K562 (cell line): ENCODE measurements around the gene MDK. TPM values are rescaled to one million over a fixed set of nuclear protein-coding genes. Genes with fewer than 3 reads are reported as not detected.

ENCODE experiments used
- CBX8 ChIP-seq: fragments of 200-600 bp; sonication (generic); IDR thresholded peaks from 2 replicates; pipeline ENCODE4 v1.6.1; 2012; ENCODE audit warnings: borderline replicate concordance, mixed run types, low read depth, mild to moderate bottlenecking, moderate library complexity, mixed read lengths, low read length, control low read depth, inconsistent platforms; ENCODE audit not compliant: poor library complexity, severe bottlenecking; ENCODE audit errors: extremely low read depth
- IFI16 ChIP-seq: fragments of 250-450 bp; sonication (Bioruptor Pico); IDR thresholded peaks from 2 replicates; pipeline ENCODE4 v2.1.2; 2022; ENCODE audit warnings: mild to moderate bottlenecking, inconsistent platforms
- KHSRP ChIP-seq: fragments of 450-650 bp; IDR thresholded peaks from 2 replicates; pipeline ENCODE4 v1.6.1; 2017
- KLF1 ChIP-seq: fragments of 450-650 bp; IDR thresholded peaks from 2 replicates; pipeline ENCODE4 v1.6.1; 2016; ENCODE audit warnings: missing genetic modification characterization, missing compliant biosample characterization
- MED1 ChIP-seq: sonication (generic); formaldehyde crosslinking; IDR thresholded peaks from 2 replicates; pipeline ENCODE4 v1.8.1; 2023; ENCODE audit warnings: missing genetic modification reagents, borderline replicate concordance
- NFE2 ChIP-seq: IDR thresholded peaks from 2 replicates; pipeline ENCODE4 v1.6.1; 2014; ENCODE audit warnings: antibody characterized with exemption, low read depth
- NFXL1 ChIP-seq: fragments of 450-650 bp; formaldehyde crosslinking; IDR thresholded peaks from 2 replicates; pipeline ENCODE4 v1.4.0; 2021; ENCODE audit warnings: mild to moderate bottlenecking
- NR2C2 ChIP-seq, 2 experiments: fragments of 200-800 bp in 1 of 2; sonication (Bioruptor generic) in 1 of 2; sonication (generic) in 1 of 2; formaldehyde crosslinking in 1 of 2; IDR thresholded peaks; 2 replicates each; pipeline versions ENCODE4 v1.6.1 to v1.8.0; 2016 to 2022; ENCODE audit warnings: mild to moderate bottlenecking in 1 of 2, missing compliant biosample characterization in 1 of 2, missing genetic modification characterization in 1 of 2, missing genetic modification reagents in 1 of 2
- NUFIP1 ChIP-seq: fragments of 450-650 bp; IDR thresholded peaks from 2 replicates; pipeline ENCODE4 v1.6.1; 2018; ENCODE audit not compliant: partially characterized antibody
- SIX5 ChIP-seq, 2 experiments: IDR thresholded peaks; 2 replicates each; pipeline ENCODE4 v1.6.1; 2011; ENCODE audit warnings: low read length in 2 of 2, borderline replicate concordance in 1 of 2, low read depth in 1 of 2, mild to moderate bottlenecking in 1 of 2, moderate library complexity in 1 of 2; ENCODE audit not compliant: insufficient read depth in 1 of 2
- TBP ChIP-seq: optimal IDR thresholded peaks from 2 replicates; pipeline ENCODE3; 2011; ENCODE audit warnings: low read depth, low read length, improper control_type of control experiment
- ZBTB1 ChIP-seq: sonication (generic); formaldehyde crosslinking; IDR thresholded peaks from 2 replicates; pipeline ENCODE4 v1.8.1; 2023; ENCODE audit warnings: missing genetic modification reagents, low read depth, mild to moderate bottlenecking, borderline replicate concordance
- polyA plus RNA-seq, 8 experiments: library from polyadenylated mRNA; depleted of rRNA in 4 of 8; stranded (reverse) in 5 of 8; unstranded in 3 of 8; fragments of >200 nt; fragmentation: Nextera tagmentation in 2 of 8; fragmentation: Illumina TruSeq in 1 of 8; extraction: Ambion mirVana in 2 of 8; extraction: Trizol in 1 of 8; gene quantifications; 2 replicates each; pipeline versions ENCODE4 v1.2.1 to v1.2.3, GENCODE V29; 2011 to 2014; ENCODE audit warnings: inconsistent platforms in 1 of 8, missing spikeins in 1 of 8
- total RNA-seq, 7 experiments: library from RNA; depleted of rRNA in 6 of 7; stranded (reverse); fragments of >200 nt in 6 of 7; fragmentation: Illumina TruSeq in 2 of 7; extraction: Trizol in 2 of 7; gene quantifications; 2 replicates each; pipeline versions ENCODE4 v1.2.1 to v1.2.3, GENCODE V29; 2011 to 2021; ENCODE audit warnings: low replicate concordance in 1 of 7
- TF ChIP-seq, protein P1 (sequence below): sonication (generic); formaldehyde crosslinking; IDR thresholded peaks from 2 replicates; pipeline ENCODE4 v1.8.1; 2023; ENCODE audit warnings: mild to moderate bottlenecking, missing genetic modification reagents
- TF ChIP-seq, protein P2 (sequence below): fragments of 450-650 bp; IDR thresholded peaks from 2 replicates; pipeline ENCODE4 v1.6.1; 2016
- TF ChIP-seq, protein P3 (sequence below), 2 experiments: fragments of 450-650 bp in 1 of 2; IDR thresholded peaks; 2 replicates each; pipeline ENCODE4 v1.6.1; 2011 to 2017; ENCODE audit warnings: low read depth in 2 of 2, antibody characterized with exemption in 1 of 2, borderline replicate concordance in 1 of 2, low read length in 1 of 2, mild to moderate bottlenecking in 1 of 2, mixed read lengths in 1 of 2; ENCODE audit not compliant: control insufficient read depth in 1 of 2
- TF ChIP-seq, protein P4 (sequence below): sonication (generic); formaldehyde crosslinking; IDR thresholded peaks from 2 replicates; pipeline ENCODE4 v1.8.0; 2022; ENCODE audit warnings: mild to moderate bottlenecking, missing genetic modification reagents
- TF ChIP-seq, protein P5 (sequence below): IDR thresholded peaks from 3 replicates; pipeline ENCODE4 v1.6.1; 2011; ENCODE audit warnings: borderline replicate concordance, mild to moderate bottlenecking; ENCODE audit not compliant: insufficient read length, insufficient read depth
- TF ChIP-seq, protein P6 (sequence below): sonication (generic); formaldehyde crosslinking; IDR thresholded peaks from 2 replicates; pipeline ENCODE4 v1.8.1; 2022; ENCODE audit warnings: missing genetic modification reagents

The MDK gene
- total and polyA plus RNA-seq, 9 of the 15 experiments (the other 6 are each of a cell fraction or from before 2014, with no cell fraction given), result 20.7 to 700 (median 350) TPM

DNA sequence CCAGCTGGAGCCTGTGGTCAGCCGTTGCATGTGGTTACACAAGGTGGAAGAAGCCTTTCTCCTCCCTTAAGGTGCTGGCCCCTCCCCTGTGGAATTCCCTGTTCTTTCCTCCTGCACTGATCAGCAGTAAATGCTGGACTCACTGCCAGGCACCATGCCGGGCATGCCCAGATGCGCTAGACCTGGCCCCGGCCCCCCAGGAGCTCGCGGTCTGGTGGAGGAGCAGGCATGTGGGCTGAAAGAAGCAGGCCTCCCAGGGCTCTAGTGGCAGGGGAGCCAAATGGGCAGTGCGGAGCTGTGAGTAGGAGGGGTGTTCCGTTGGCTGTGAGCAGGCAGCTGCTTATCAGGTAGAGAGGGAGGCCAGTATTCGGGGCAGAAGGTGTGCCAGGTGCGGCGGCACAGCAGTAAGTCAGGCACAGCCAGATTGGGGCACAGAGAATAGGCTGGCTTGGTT, 24.0 kb upstream of the MDK start (continued):
- TF ChIP-seq, protein P1, sequence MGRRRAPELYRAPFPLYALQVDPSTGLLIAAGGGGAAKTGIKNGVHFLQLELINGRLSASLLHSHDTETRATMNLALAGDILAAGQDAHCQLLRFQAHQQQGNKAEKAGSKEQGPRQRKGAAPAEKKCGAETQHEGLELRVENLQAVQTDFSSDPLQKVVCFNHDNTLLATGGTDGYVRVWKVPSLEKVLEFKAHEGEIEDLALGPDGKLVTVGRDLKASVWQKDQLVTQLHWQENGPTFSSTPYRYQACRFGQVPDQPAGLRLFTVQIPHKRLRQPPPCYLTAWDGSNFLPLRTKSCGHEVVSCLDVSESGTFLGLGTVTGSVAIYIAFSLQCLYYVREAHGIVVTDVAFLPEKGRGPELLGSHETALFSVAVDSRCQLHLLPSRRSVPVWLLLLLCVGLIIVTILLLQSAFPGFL (CRISPR knock-in tag), result no peak
- TF ChIP-seq, protein P2, sequence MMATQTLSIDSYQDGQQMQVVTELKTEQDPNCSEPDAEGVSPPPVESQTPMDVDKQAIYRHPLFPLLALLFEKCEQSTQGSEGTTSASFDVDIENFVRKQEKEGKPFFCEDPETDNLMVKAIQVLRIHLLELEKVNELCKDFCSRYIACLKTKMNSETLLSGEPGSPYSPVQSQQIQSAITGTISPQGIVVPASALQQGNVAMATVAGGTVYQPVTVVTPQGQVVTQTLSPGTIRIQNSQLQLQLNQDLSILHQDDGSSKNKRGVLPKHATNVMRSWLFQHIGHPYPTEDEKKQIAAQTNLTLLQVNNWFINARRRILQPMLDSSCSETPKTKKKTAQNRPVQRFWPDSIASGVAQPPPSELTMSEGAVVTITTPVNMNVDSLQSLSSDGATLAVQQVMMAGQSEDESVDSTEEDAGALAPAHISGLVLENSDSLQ, result no peak
- no peak for TF ChIP-seq IFI16
- TF ChIP-seq MED1 (CRISPR knock-in tag), result no peak
- no peak for TF ChIP-seq NUFIP1
- no peak for TF ChIP-seq NR2C2 (CRISPR knock-in tag; IDR thresholded peaks at IDR 0.05)
- no peak for TF ChIP-seq NR2C2 (tag; IDR thresholded peaks at IDR 0.05)
- no peak for TF ChIP-seq ZBTB1 (CRISPR knock-in tag)
- no peak for TF ChIP-seq KLF1 (tag)
- TF ChIP-seq NFXL1 (CRISPR knock-in tag), result no peak
- TF ChIP-seq TBP, result no peak
- TF ChIP-seq, protein P3, sequence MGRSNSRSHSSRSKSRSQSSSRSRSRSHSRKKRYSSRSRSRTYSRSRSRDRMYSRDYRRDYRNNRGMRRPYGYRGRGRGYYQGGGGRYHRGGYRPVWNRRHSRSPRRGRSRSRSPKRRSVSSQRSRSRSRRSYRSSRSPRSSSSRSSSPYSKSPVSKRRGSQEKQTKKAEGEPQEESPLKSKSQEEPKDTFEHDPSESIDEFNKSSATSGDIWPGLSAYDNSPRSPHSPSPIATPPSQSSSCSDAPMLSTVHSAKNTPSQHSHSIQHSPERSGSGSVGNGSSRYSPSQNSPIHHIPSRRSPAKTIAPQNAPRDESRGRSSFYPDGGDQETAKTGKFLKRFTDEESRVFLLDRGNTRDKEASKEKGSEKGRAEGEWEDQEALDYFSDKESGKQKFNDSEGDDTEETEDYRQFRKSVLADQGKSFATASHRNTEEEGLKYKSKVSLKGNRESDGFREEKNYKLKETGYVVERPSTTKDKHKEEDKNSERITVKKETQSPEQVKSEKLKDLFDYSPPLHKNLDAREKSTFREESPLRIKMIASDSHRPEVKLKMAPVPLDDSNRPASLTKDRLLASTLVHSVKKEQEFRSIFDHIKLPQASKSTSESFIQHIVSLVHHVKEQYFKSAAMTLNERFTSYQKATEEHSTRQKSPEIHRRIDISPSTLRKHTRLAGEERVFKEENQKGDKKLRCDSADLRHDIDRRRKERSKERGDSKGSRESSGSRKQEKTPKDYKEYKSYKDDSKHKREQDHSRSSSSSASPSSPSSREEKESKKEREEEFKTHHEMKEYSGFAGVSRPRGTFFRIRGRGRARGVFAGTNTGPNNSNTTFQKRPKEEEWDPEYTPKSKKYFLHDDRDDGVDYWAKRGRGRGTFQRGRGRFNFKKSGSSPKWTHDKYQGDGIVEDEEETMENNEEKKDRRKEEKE (IDR thresholded peaks at IDR 0.05; ENCODE audit: borderline replicate concordance in 1 of 2, control insufficient read depth in 1 of 2, low read depth in 2 of 2, low read length in 1 of 2), result no peak
- TF ChIP-seq NFE2, result no peak
- TF ChIP-seq, protein P4, sequence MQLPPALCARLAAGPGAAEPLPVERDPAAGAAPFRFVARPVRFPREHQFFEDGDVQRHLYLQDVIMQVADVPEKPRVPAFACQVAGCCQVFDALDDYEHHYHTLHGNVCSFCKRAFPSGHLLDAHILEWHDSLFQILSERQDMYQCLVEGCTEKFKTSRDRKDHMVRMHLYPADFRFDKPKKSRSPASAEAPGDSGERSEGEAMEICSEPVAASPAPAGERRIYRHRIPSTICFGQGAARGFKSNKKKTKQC (CRISPR knock-in tag), result no peak
- TF ChIP-seq SIX5 (IDR thresholded peaks at IDR 0.05; ENCODE audit: borderline replicate concordance in 1 of 2, insufficient read depth in 1 of 2, low read depth in 1 of 2, low read length in 2 of 2), result no peak
- TF ChIP-seq, protein P5, sequence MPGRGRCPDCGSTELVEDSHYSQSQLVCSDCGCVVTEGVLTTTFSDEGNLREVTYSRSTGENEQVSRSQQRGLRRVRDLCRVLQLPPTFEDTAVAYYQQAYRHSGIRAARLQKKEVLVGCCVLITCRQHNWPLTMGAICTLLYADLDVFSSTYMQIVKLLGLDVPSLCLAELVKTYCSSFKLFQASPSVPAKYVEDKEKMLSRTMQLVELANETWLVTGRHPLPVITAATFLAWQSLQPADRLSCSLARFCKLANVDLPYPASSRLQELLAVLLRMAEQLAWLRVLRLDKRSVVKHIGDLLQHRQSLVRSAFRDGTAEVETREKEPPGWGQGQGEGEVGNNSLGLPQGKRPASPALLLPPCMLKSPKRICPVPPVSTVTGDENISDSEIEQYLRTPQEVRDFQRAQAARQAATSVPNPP, result no peak
- TF ChIP-seq, protein P6, sequence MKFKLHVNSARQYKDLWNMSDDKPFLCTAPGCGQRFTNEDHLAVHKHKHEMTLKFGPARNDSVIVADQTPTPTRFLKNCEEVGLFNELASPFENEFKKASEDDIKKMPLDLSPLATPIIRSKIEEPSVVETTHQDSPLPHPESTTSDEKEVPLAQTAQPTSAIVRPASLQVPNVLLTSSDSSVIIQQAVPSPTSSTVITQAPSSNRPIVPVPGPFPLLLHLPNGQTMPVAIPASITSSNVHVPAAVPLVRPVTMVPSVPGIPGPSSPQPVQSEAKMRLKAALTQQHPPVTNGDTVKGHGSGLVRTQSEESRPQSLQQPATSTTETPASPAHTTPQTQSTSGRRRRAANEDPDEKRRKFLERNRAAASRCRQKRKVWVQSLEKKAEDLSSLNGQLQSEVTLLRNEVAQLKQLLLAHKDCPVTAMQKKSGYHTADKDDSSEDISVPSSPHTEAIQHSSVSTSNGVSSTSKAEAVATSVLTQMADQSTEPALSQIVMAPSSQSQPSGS (CRISPR knock-in tag), result no peak
- TF ChIP-seq CBX8, result no peak
- no peak for TF ChIP-seq KHSRP
